HepG2 (cell line): ENCODE results near the gene DMTF1. TPM values are rescaled to one million over a fixed set of nuclear protein-coding genes. Genes with fewer than 3 reads are reported as not detected.

ENCODE experiments used
- GFI1 ChIP-seq: sonication (generic); formaldehyde crosslinking; IDR thresholded peaks from 2 replicates; pipeline ENCODE4 v1.5.0; 2020; ENCODE audit warnings: missing genetic modification reagents, mild to moderate bottlenecking, borderline replicate concordance
- HMGA1 ChIP-seq: sonication (generic); formaldehyde crosslinking; conservative IDR thresholded peaks from 2 replicates; pipeline ENCODE4 v1.4.0; 2020; ENCODE audit warnings: missing genetic modification reagents
- JUND ChIP-seq: sonication (generic); formaldehyde crosslinking; IDR thresholded peaks from 2 replicates; pipeline ENCODE4 v1.8.0; 2022; ENCODE audit warnings: mild to moderate bottlenecking, missing genetic modification reagents
- MED1 ChIP-seq: sonication (generic); formaldehyde crosslinking; IDR thresholded peaks from 2 replicates; pipeline ENCODE4 v1.4.0; 2020; ENCODE audit warnings: missing genetic modification reagents
- MED13 ChIP-seq: sonication (generic); formaldehyde crosslinking; IDR thresholded peaks from 2 replicates; pipeline ENCODE4 v1.5.0; 2020; ENCODE audit warnings: missing genetic modification reagents
- POLR2AphosphoS5 ChIP-seq: IDR thresholded peaks from 2 replicates; pipeline ENCODE4 v1.6.1; 2012; ENCODE audit warnings: low read depth, low read length
- REXO4 ChIP-seq: sonication (generic); formaldehyde crosslinking; IDR thresholded peaks from 2 replicates; pipeline ENCODE4 v1.8.0; 2022; ENCODE audit warnings: missing genetic modification reagents, mild to moderate bottlenecking, borderline replicate concordance
- SSRP1 ChIP-seq: IDR thresholded peaks from 2 replicates; pipeline ENCODE4 v1.6.1; 2016; ENCODE audit warnings: control low read depth
- U2AF2 ChIP-seq: fragments of 200-400 bp; formaldehyde crosslinking; IDR thresholded peaks from 2 replicates; pipeline ENCODE4 v1.6.1; 2017; ENCODE audit warnings: low read depth, mild to moderate bottlenecking, low read length
- UBTF ChIP-seq: sonication (generic); formaldehyde crosslinking; IDR thresholded peaks from 2 replicates; pipeline ENCODE4 v1.4.0; 2020; ENCODE audit warnings: mild to moderate bottlenecking, missing genetic modification reagents
- WIZ ChIP-seq: sonication (generic); formaldehyde crosslinking; IDR thresholded peaks from 2 replicates; pipeline ENCODE4 v1.5.1; 2020; ENCODE audit warnings: mild to moderate bottlenecking, missing genetic modification reagents
- ZFP36L1 ChIP-seq: sonication (generic); formaldehyde crosslinking; IDR thresholded peaks from 2 replicates; pipeline ENCODE4 v1.8.0; 2022; ENCODE audit warnings: mild to moderate bottlenecking, missing genetic modification reagents, moderate library complexity
- ZNF33B ChIP-seq: sonication (generic); formaldehyde crosslinking; IDR thresholded peaks from 2 replicates; pipeline ENCODE4 v1.5.1; 2020; ENCODE audit warnings: mild to moderate bottlenecking, missing genetic modification reagents
- ZNF598 ChIP-seq: sonication (generic); formaldehyde crosslinking; IDR thresholded peaks from 2 replicates; pipeline ENCODE4 v1.5.1; 2020; ENCODE audit warnings: mild to moderate bottlenecking, missing genetic modification reagents, borderline replicate concordance
- ZNF616 ChIP-seq: sonication (generic); formaldehyde crosslinking; IDR thresholded peaks from 2 replicates; pipeline ENCODE4 v1.5.0; 2020; ENCODE audit warnings: low read depth, mild to moderate bottlenecking, missing genetic modification reagents
- ZNF777 ChIP-seq: sonication (generic); formaldehyde crosslinking; IDR thresholded peaks from 2 replicates; pipeline ENCODE4 v1.4.0; 2020; ENCODE audit warnings: missing genetic modification reagents
- polyA plus RNA-seq, 8 experiments: library from polyadenylated mRNA; depleted of rRNA in 3 of 8; stranded (reverse) in 7 of 8; unstranded in 1 of 8; fragments of >200 nt; fragmentation: Illumina TruSeq in 4 of 8; extraction: Trizol in 4 of 8; gene quantifications; 2 replicates each; pipeline versions ENCODE4 v1.2.1 to v1.2.3, GENCODE V29; 2011 to 2016; ENCODE audit warnings: low read depth in 4 of 8, missing spikeins in 1 of 8, mixed read lengths in 1 of 8; ENCODE audit not compliant: insufficient read depth in 1 of 8
- total RNA-seq, 5 experiments: library from RNA; depleted of rRNA; stranded (reverse); fragments of >200 nt; fragmentation: Illumina TruSeq; extraction: Trizol; gene quantifications; 2 replicates each; pipeline ENCODE4 v1.2.3, GENCODE V29; 2016; ENCODE audit warnings: low read depth in 1 of 5
- TF ChIP-seq, protein P1 (sequence below): sonication (generic); formaldehyde crosslinking; IDR thresholded peaks from 2 replicates; pipeline ENCODE4 v1.5.1; 2020; ENCODE audit warnings: missing genetic modification reagents, mild to moderate bottlenecking, borderline replicate concordance
- TF ChIP-seq, protein P2 (sequence below): sonication (generic); formaldehyde crosslinking; IDR thresholded peaks from 2 replicates; pipeline ENCODE4 v1.4.0; 2020; ENCODE audit warnings: missing genetic modification reagents
- TF ChIP-seq, protein P3 (sequence below): sonication (generic); formaldehyde crosslinking; IDR thresholded peaks from 2 replicates; pipeline ENCODE4 v1.5.1; 2020; ENCODE audit warnings: missing genetic modification reagents, mild to moderate bottlenecking, borderline replicate concordance
- TF ChIP-seq, protein P4 (sequence below): IDR thresholded peaks from 2 replicates; pipeline ENCODE4 v1.6.1; 2016; ENCODE audit warnings: low read depth

Gene DMTF1
- total and polyA plus RNA-seq, 2 of the 13 experiments (the other 11 are each of a cell fraction or from before 2014, with no cell fraction given): 45.8 to 132 TPM

DNA sequence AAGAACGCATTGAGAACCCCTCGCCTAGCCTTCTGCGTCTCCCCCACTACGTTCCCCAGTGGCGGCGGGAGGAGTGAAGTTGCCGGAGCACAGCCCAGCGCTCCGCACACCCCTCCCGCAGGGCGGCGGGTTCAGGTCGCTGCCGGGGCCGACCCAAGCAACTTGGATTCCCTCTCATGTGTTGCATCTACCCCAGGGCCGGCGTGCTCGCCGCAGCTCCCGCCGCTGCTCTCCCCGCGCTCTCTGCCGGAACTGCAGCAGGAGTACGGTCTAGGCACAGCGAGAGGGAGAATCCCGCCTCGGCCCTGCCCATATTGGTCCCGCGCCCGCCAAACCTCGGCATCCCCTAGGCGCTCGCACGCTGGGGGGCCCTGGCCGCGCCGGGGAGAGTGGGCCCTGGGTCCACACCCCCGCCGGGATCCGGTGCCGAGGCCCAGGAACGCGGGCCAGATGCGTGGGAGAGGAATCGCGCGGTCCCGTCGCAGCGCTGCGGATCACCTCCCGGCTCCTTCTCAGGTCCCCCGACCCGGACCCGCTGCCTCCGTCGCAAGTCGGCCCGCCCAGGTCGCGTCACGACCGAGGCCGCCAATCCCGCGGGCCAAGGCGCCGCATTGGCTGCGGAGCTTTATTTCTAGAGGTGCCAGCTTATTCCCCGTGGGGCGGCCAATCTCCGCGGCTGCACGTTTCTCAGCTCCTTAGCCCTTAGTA is 67.9 kb downstream of the DMTF1 start (continued):
- TF ChIP-seq, protein P1, sequence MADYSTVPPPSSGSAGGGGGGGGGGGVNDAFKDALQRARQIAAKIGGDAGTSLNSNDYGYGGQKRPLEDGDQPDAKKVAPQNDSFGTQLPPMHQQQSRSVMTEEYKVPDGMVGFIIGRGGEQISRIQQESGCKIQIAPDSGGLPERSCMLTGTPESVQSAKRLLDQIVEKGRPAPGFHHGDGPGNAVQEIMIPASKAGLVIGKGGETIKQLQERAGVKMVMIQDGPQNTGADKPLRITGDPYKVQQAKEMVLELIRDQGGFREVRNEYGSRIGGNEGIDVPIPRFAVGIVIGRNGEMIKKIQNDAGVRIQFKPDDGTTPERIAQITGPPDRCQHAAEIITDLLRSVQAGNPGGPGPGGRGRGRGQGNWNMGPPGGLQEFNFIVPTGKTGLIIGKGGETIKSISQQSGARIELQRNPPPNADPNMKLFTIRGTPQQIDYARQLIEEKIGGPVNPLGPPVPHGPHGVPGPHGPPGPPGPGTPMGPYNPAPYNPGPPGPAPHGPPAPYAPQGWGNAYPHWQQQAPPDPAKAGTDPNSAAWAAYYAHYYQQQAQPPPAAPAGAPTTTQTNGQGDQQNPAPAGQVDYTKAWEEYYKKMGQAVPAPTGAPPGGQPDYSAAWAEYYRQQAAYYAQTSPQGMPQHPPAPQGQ (CRISPR knock-in tag): no peak
- no peak for TF ChIP-seq ZNF616 (CRISPR knock-in tag)
- TF ChIP-seq ZFP36L1 (CRISPR knock-in tag): no peak
- TF ChIP-seq HMGA1 (CRISPR knock-in tag): no peak
- no peak for TF ChIP-seq WIZ (CRISPR knock-in tag)
- TF ChIP-seq U2AF2: no peak
- no peak for TF ChIP-seq ZNF598 (CRISPR knock-in tag)
- TF ChIP-seq ZNF33B (CRISPR knock-in tag): no peak
- no peak for TF ChIP-seq MED1
- TF ChIP-seq ZNF777 (CRISPR knock-in tag): peak; percentile 89
- TF ChIP-seq POLR2AphosphoS5: peak; percentile 72
- TF ChIP-seq, protein P2, sequence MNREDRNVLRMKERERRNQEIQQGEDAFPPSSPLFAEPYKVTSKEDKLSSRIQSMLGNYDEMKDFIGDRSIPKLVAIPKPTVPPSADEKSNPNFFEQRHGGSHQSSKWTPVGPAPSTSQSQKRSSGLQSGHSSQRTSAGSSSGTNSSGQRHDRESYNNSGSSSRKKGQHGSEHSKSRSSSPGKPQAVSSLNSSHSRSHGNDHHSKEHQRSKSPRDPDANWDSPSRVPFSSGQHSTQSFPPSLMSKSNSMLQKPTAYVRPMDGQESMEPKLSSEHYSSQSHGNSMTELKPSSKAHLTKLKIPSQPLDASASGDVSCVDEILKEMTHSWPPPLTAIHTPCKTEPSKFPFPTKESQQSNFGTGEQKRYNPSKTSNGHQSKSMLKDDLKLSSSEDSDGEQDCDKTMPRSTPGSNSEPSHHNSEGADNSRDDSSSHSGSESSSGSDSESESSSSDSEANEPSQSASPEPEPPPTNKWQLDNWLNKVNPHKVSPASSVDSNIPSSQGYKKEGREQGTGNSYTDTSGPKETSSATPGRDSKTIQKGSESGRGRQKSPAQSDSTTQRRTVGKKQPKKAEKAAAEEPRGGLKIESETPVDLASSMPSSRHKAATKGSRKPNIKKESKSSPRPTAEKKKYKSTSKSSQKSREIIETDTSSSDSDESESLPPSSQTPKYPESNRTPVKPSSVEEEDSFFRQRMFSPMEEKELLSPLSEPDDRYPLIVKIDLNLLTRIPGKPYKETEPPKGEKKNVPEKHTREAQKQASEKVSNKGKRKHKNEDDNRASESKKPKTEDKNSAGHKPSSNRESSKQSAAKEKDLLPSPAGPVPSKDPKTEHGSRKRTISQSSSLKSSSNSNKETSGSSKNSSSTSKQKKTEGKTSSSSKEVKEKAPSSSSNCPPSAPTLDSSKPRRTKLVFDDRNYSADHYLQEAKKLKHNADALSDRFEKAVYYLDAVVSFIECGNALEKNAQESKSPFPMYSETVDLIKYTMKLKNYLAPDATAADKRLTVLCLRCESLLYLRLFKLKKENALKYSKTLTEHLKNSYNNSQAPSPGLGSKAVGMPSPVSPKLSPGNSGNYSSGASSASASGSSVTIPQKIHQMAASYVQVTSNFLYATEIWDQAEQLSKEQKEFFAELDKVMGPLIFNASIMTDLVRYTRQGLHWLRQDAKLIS: no peak
- TF ChIP-seq SSRP1 (CRISPR knock-in tag): no peak
- TF ChIP-seq, protein P3, sequence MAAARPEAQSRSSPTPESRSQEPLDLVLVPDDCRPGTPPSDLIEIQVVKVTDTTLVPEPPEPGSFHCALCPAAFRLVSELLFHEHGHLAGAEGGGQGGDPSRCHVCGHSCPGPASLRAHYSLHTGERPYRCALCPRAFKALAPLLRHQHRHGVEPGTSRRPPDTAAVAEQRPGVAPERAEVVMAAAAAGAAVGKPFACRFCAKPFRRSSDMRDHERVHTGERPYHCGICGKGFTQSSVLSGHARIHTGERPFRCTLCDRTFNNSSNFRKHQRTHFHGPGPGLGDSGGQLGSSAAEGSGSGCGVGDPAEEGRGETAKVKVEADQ (CRISPR knock-in tag): no peak
- peak; percentile 60; the same call in 1 of the 2 replicates for TF ChIP-seq UBTF (CRISPR knock-in tag)
- no peak for TF ChIP-seq REXO4
- TF ChIP-seq, protein P4, sequence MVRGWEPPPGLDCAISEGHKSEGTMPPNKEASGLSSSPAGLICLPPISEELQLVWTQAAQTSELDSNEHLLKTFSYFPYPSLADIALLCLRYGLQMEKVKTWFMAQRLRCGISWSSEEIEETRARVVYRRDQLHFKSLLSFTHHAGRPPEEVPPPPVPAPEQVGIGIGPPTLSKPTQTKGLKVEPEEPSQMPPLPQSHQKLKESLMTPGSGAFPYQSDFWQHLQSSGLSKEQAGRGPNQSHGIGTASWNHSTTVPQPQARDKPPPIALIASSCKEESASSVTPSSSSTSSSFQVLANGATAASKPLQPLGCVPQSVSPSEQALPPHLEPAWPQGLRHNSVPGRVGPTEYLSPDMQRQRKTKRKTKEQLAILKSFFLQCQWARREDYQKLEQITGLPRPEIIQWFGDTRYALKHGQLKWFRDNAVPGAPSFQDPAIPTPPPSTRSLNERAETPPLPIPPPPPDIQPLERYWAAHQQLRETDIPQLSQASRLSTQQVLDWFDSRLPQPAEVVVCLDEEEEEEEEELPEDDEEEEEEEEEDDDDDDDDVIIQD (CRISPR knock-in tag): no peak
- TF ChIP-seq GFI1 (CRISPR knock-in tag): peak; percentile 70; the same call in 1 of the 2 replicates
- TF ChIP-seq JUND (CRISPR knock-in tag): no peak
- no peak for TF ChIP-seq MED13 (CRISPR knock-in tag)
